LHCN-M2 (cell line): ENCODE data around the gene TBC1D2. TPM values are rescaled to one million over a fixed set of nuclear protein-coding genes. Genes with fewer than 3 reads are reported as not detected.

Experiments
- DNase-seq: peaks from one replicate; pipeline ENCODE4 v3.0.0-alpha.2; 2012; ENCODE audit warnings: low read depth
- total RNA-seq: library from RNA; depleted of rRNA; stranded (reverse); fragments of >200 nt; gene quantifications from 2 replicates; pipeline ENCODE4 v1.2.3, GENCODE V29; 2014

Gene TBC1D2
- total RNA-seq, 1 experiment from 2014 or later: 22.2 TPM

GRCh38 chr9:98241357-98242300, 13.8 kb downstream of the TBC1D2 start:
- no peak for DNase-seq

DNA sequence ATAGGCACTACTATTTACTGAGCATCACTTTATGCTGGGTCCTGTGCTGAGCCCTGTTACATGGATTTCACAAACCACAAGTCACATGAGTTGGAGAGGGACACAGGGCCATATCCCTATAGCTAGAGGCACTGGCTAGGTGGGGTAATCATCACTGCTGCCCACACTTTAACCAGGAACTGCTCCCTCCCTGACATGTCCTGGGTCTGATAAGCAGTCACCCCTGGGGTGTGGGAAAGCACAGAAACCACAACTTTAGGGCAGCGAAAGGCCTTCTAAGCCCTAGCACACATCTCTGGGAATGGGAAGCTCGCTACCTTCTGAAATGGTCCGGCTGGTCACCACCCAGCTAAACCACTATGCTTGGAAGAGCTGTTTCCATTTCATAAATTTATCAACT, 15.0 kb downstream of the TBC1D2 start:
- no peak for DNase-seq

DNA sequence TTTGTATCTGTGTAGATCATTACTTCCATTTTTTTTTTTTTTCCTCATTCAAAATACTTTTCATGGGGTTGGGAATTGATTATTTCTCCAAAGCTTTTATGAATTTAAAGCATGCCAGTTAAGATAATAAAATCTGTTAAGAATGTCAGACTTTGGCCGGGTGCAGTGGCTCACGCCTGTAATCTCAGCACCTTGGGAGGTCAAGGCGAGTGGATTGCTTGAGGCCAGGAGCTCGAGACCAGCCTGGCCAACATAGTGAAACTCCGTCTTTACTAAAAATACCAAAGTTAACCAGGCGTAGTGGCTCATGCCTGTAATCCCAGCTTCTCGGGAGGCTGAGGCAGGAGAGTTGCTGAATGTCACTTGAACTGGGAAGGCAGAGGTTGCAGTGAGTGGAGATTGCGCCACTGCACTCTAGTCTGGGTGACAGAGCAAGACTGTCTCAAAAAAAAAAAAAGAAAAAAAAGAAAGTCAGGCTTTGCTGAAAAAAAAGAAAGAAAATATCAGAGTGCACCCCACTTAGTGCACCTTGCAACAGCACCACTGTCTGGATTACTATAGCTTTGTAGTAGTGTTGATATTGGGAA, 18.5 kb downstream of the TBC1D2 start:
- DNase-seq: no peak

- no peak for DNase-seq
Observed at GRCh38 chr9:98235126-98235525, 20.3 kb downstream of the TBC1D2 start.

GRCh38 chr9:98234245-98234825, 21.1 kb downstream of the TBC1D2 start:
- no peak for DNase-seq

DNA sequence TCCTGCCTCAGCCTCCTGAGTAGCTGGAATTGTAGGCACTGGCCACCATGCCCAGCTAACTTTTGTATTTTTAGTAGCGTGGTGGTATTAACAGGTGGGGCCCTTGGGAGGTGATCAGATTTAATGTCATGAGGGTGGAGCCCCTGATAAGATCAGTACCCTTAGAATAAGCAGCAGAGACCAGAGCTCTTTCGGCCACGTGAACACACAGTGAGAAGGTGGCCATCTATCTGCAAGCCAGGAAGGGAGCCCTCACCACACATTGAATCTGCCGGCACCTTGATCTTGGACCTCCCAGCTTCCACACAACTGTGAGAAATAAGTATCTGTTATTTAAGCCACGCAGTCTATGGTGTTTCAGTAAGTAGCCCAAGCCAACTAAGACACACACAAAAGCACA, 22.5 kb downstream of the TBC1D2 start:
- DNase-seq: no peak

GRCh38 chr9:98231770-98232478, 23.5 kb downstream of the TBC1D2 start:
- peak; percentile 84 for DNase-seq

- no peak for DNase-seq
Observed at GRCh38 chr9:98230789-98231188, 24.7 kb downstream of the TBC1D2 start.

GRCh38 chr9:98230304-98230703, 25.1 kb downstream of the TBC1D2 start:
- DNase-seq: no peak

GRCh38 chr9:98229620-98230019, 25.8 kb downstream of the TBC1D2 start:
- no peak for DNase-seq

GRCh38 chr9:98229090-98229395, 26.4 kb downstream of the TBC1D2 start:
- no peak for DNase-seq

GRCh38 chr9:98228392-98229089, 26.9 kb downstream of the TBC1D2 start:
- DNase-seq: no peak

DNA sequence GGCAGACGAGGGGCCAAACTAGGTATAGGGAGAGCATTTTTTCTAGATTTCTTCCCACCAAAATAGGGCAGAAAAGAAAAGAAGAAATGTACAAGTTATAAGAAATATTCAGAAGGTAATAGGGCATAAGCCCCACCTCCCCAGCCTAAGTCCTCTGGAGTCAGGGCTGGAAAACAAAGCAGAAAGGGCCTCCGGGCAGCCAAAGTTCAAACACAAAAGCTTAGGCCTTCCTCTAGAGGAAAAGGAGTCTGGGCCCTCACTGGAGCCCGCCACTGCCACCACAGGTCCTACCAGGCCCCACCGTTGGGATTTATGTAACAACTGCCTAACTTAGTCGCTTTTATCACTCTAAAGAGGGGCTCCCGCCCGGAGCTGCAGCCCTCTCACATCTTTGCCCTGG, 27.6 kb downstream of the TBC1D2 start:
- no peak for DNase-seq

GRCh38 chr9:98226957-98227356, 28.5 kb downstream of the TBC1D2 start:
- peak; percentile 72 for DNase-seq

- peak; percentile 18 for DNase-seq
Observed at GRCh38 chr9:98226516-98226915, 28.9 kb downstream of the TBC1D2 start.

DNA sequence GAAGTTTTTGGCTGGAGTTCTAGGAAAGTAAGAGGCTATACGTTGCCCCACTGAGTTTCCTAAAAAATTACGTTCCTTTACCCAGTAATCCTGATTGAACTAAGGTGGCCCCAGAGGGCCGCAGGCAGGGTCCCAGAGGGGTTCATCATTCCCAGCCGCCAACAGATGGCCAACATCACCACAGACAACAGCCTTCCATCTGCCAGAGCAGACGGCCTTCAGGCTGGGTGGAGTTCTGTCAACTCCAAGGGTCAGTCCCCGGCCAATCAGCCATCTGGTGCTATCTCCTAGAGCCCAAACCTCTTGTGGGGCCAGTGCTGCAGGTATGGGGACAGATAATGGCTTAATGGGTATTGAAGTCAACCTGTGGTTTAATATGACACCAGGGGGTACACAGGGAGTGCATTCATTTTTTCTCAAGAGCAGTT, 30.4 kb downstream of the TBC1D2 start:
- DNase-seq: no peak

DNA sequence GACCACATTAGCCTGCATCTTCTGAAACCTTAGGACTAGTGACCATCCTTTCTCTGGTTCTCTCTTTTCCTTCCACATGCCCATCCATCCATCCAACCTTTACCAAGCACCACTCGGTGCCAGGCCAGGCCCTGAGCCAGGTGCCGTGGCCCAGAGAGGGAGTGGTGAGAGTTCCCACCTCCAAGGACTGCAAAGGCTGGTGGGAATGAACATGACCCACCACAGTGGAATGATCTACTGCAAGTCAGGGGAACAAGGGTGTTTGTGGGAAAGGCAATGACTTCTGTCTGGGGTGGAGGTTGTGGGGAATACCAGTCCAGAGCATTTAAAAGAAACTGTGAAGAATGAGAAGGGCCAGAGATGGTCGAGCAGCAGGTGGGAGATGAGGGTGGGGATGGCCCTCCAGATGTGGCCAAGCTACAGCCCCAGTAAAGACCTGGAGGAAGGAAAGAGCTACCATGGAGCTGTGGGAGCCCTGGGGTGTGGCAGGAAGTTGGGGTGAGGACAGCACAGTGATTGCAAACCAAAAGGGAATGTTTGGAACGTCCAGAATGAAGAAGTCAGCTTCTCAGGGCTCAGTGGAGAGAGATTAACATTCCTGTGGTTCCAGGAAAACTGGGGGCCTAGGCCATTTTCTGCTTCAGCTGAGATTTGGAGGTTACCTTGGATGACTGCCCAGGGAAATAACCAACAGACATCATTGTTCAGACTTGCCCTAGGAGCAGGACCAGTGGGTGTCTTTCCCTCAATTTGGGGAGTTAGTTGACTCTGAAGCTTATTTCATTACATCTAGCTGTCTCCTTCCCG, 32.4 kb downstream of the TBC1D2 start:
- peak; percentile 99 for DNase-seq

- no peak for DNase-seq
Observed at GRCh38 chr9:98220911-98221310, 34.5 kb downstream of the TBC1D2 start.

GRCh38 chr9:98219794-98220370, 35.6 kb downstream of the TBC1D2 start:
- no peak for DNase-seq

- DNase-seq: no peak
Observed at GRCh38 chr9:98219364-98219716, 36.1 kb downstream of the TBC1D2 start.
